Esophagus (tissue), 2 donors: ENCODE measurements around the gene LMNB1. TPM values are rescaled to one million over a fixed set of nuclear protein-coding genes. Genes with fewer than 3 reads are reported as not detected.

ENCODE experiments used
- H3K27ac ChIP-seq, 2 donors: one replicate each; pipeline ENCODE4 v1.5.1; 2013; ENCODE audit warnings: low read depth in 2 of 2, mild to moderate bottlenecking in 2 of 2, inconsistent platforms in 1 of 2, low read length in 1 of 2, moderate library complexity in 1 of 2
- H3K27me3 ChIP-seq, 2 donors: one replicate each; pipeline ENCODE4 v1.6.1; 2013; ENCODE audit warnings: low read length in 2 of 2, control low read depth in 1 of 2, mild to moderate bottlenecking in 1 of 2; ENCODE audit not compliant: insufficient read depth in 2 of 2, control insufficient read depth in 1 of 2
- H3K36me3 ChIP-seq, 2 donors: one replicate each; pipeline ENCODE4 v1.6.1; 2013; ENCODE audit warnings: low read length in 1 of 2; ENCODE audit not compliant: control insufficient read depth in 2 of 2, insufficient read depth in 2 of 2
- H3K4me1 ChIP-seq, 2 donors: one replicate each; pipeline ENCODE4 v1.6.1; 2013; ENCODE audit warnings: low read length in 1 of 2; ENCODE audit not compliant: control insufficient read depth in 2 of 2, insufficient read depth in 2 of 2
- H3K4me3 ChIP-seq, 2 donors: one replicate each; pipeline ENCODE4 v1.5.1; 2013; ENCODE audit warnings: low read length in 2 of 2, mild to moderate bottlenecking in 2 of 2, low read depth in 1 of 2, moderate library complexity in 1 of 2
- H3K9me3 ChIP-seq, 2 donors: one replicate each; pipeline ENCODE4 v1.6.1; 2013; ENCODE audit warnings: mild to moderate bottlenecking in 2 of 2, low read depth in 1 of 2, low read length in 1 of 2, moderate library complexity in 1 of 2; ENCODE audit not compliant: control insufficient read depth in 2 of 2, insufficient read depth in 1 of 2
- WGBS, 2 donors: extraction: QIAGEN DNeasy Blood & Tissue Kit; methylation state at CpG; one replicate each; pipeline ENCODE4 v1.1.7; 2013; 5-methylcytosine and 5-hydroxymethylcytosine counted together
- polyA plus RNA-seq, 2 donors: library from polyadenylated mRNA; stranded (reverse); fragments of 200-250 nt; gene quantifications; one replicate each; pipeline ENCODE4 v1.2.3, GENCODE V29; 2013
- donor health status: healthy with polysubstance abuse.
- donor health status: Bipolar disorder and iron deficiency.

The LMNB1 gene
- polyA plus RNA-seq, 2 donors, result 10.4 to 20.3 TPM

DNA sequence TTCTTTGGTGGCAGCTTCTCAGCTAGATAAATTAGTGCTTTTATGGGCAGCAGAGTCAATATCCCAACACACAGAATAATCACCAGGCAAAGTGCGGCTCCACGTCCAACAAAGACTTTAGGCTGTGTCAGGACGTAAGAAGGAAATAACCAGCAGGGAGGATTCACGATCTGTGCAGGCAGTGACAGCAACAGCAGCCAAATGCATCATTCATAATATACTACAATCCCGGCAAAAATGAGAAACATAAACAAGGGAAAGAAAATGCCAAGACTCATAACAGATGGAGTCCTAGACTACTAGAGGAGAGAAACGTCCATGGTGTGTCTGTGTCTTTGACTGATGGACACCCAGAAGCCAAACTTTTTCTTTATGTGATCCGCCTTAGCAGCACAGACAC, 100.7 kb downstream of the LMNB1 start:
- H3K36me3 ChIP-seq, result no peaks in the 10 kb centered on the region
- H3K4me1 ChIP-seq, result no peaks in the 10 kb centered on the region
- H3K4me3 ChIP-seq, result no peak overlapping the region
- H3K27me3 ChIP-seq, result no peaks in the 10 kb centered on the region
- WGBS, 2 donors, result 75 to 80% methylated on average over 7 of the region's 7 CpGs
- no peaks in the 10 kb centered on the region for H3K9me3 ChIP-seq
- no peak overlapping the region for H3K27ac ChIP-seq

DNA sequence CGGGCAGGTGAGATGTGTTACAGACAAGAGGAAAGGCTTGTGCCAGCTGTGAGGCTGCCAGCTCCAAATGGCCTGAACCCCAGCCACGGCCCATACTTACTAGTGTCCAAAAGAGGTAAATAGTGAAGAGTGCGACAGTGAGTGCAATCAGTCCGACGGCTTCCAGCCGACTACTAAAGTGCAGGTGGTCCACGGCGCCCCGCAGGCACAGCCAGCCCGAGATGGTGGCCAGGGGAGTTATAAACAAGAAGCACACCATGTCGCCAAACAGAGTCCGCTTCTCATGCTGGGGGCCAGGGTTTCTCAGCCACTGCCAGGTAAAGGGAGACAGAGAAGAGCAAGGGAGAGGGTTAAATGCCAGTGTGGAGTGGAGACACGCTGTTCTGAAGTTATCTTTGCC, 101.1 kb downstream of the LMNB1 start:
- H3K27ac ChIP-seq, result no peak overlapping the region
- no peaks in the 10 kb centered on the region for H3K36me3 ChIP-seq
- H3K4me3 ChIP-seq, result no peak overlapping the region
- H3K27me3 ChIP-seq, result no peaks in the 10 kb centered on the region
- no peaks in the 10 kb centered on the region for H3K4me1 ChIP-seq
- H3K9me3 ChIP-seq, result no peaks in the 10 kb centered on the region
- WGBS, 2 donors, result 84 to 86% methylated on average over 13 of the region's 13 CpGs

DNA sequence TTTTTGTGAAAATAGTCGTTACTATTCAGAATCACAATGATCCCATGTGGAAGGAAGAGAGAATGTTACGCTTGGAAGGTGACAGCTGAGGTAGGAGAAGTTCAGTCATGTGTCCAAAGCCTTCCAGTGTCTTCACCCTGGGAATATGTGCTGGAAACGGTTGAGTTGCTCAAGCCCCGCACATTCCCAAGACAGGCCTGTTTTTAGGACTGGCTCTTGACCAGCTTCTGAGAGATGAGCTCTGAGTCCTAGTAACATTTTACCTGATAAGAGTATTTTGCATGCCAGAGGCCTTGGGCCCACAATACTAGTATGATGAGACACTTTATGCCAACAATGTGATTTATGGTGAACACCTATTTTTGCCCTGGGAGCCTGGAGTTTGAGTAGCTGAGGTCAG, 101.7 kb downstream of the LMNB1 start:
- no peaks in the 10 kb centered on the region for H3K4me1 ChIP-seq
- H3K4me3 ChIP-seq, result no peak overlapping the region
- H3K27me3 ChIP-seq, result no peaks in the 10 kb centered on the region
- no peak overlapping the region for H3K27ac ChIP-seq
- no peaks in the 10 kb centered on the region for H3K36me3 ChIP-seq
- 90 to 92% methylated on average over 4 of the region's 4 CpGs for WGBS, 2 donors
- no peaks in the 10 kb centered on the region for H3K9me3 ChIP-seq

DNA sequence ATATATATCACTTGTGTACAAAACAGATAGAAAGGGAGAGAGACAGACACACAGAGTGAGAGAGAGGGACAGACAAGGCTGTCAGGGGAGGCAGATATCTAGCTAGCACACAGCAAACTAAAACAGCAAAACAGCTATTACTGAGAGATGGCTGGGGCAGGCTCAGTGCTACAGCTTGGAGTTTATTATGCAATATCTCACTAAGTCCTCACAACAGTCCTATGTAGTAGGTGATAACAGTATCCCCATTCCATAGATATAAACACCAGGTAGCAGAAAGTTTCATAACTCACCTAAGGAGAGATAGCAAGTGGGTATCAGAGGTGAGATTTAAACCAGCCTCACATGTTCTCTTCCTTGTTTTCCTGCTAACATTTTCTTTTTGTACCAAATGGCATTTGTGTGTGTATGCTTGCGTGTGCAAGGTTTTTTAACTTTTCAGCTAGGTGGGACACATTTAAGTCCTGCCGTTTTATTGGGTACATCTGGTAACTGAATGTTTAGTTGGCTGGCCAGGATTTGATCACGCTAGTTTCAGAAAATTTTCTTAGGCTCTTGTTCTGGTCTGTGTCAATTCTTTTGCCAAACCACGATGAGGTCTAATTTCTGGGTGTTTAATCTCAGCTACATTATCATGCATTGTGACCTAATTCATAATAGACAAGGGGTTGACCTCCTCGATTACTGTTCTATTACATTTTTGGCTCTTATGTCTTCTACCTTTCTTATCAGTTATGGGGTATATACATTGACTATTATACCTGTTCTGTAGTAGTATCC, 105.1 kb downstream of the LMNB1 start:
- 91 to 92% methylated on average over 5 of the region's 5 CpGs for WGBS, 2 donors
- no peak overlapping the region for H3K27ac ChIP-seq
- no peaks in the 10 kb centered on the region for H3K27me3 ChIP-seq
- no peaks in the 10 kb centered on the region for H3K4me1 ChIP-seq
- no peaks in the 10 kb centered on the region for H3K36me3 ChIP-seq
- H3K4me3 ChIP-seq, result no peak overlapping the region
- H3K9me3 ChIP-seq, result no peaks in the 10 kb centered on the region

DNA sequence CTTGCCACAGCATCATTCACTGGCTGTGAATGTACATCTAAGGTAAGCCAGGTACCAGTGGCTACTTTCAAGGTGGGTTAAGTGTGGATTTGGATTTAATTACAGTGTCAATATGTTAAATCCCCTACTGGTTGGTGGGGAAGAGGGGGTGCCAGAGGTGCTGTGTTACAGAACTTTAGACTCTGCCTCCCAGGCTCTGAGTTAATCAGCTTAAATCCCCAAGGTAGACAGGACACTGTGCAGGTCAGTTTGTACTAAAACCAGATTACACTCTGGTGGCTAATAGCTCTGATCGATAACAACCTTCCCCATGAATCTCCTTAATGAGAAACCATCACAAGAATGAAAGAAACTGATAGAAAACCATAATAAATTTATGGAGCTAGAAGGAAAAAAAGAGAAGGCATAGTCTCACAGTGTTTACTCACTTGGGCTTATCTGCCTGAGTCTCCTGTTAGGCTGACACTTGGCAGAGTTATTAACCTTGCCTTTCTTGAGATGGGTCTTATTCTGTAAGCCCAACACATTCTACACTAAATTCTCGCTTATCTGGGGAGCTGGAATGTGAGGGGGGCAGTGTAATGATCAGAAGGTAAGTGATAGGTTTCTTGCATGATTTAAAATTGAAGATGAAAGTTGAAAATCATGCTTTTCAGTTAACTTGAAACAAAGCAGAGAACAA, 106.8 kb downstream of the LMNB1 start:
- Histone ChIP-seq H3K4me3 (no peak overlapping the region), H3K27ac (no peak overlapping the region), H3K36me3 (no peaks in the 10 kb centered on the region), H3K27me3 (no peaks in the 10 kb centered on the region), H3K4me1 (no peaks in the 10 kb centered on the region), H3K9me3 (no peaks in the 10 kb centered on the region)
- 66 to 79% methylated on average over 2 of the region's 2 CpGs for WGBS, 2 donors

DNA sequence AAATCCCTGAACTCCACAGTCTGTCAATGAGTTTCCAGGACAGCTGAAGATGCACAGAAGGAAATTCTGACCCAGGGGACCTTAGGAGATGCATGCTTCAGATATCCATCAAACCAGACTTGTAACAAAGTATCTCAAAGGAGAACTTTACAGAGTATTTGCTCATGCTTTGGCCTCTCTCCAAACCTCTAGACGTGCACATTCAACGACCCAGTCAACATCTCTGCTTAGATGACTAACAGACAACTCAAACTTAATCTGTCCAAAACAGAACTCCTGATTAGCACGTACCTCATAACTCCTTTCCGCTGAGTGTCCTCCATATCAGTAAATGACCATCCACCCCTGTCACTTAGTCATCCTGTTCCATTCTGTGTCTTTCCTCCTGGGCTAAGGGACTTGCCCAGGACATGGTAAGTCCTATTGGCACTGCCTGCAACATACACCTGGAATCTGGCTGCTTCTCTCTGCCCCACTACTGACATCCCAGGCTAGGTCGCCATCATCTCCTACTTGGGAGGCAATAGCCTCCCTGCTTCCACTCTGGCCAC, 107.4 kb downstream of the LMNB1 start:
- Histone ChIP-seq H3K27me3 (no peaks in the 10 kb centered on the region), H3K9me3 (no peaks in the 10 kb centered on the region), H3K36me3 (no peaks in the 10 kb centered on the region), H3K27ac (no peak overlapping the region), H3K4me3 (no peak overlapping the region), H3K4me1 (no peaks in the 10 kb centered on the region)
- 45 to 47% methylated on average over 5 of the region's 5 CpGs for WGBS, 2 donors

Other genes starting within 250 kb of the LMNB1 start
- 10 to 100 TPM; 71.9 to 88.3 TPM for gene ALDH7A1, start 181.9 kb upstream of the LMNB1 start, polyA plus RNA-seq
- gene PHAX, start 176.2 kb upstream of the LMNB1 start, polyA plus RNA-seq, result 10 to 100 TPM; 11.5 to 18.6 TPM